DND-41 (cell line): ENCODE results near the gene CNNM2.

Source experiments
- ATAC-seq: fragments of 200-7000 bp; cut with Tn5 transposase; 3 replicates; pipeline ENCODE4 v1.9.1; 2021; ENCODE audit warnings: low read depth; ENCODE audit not compliant: insufficient read depth
- DNase-seq: peaks from one replicate; pipeline ENCODE4 v3.0.0-alpha.2; 2020
- H2AFZ ChIP-seq: 2 replicates; pipeline ENCODE4 v1.6.0; 2012; ENCODE audit warnings: low read depth, low read length
- H3K27ac ChIP-seq: 2 replicates; pipeline ENCODE4 v1.5.1; 2012; ENCODE audit warnings: low read length, inconsistent platforms
- H3K27me3 ChIP-seq: fragments of 200-600 bp; sonication (generic); 2 replicates; pipeline ENCODE4 v1.6.0; 2012; ENCODE audit warnings: low read length, mild to moderate bottlenecking, inconsistent platforms; ENCODE audit not compliant: insufficient read depth, poor library complexity
- H3K36me3 ChIP-seq: 2 replicates; pipeline ENCODE4 v1.5.1; 2012; ENCODE audit warnings: low read length, inconsistent platforms; ENCODE audit not compliant: insufficient read depth
- H3K4me1 ChIP-seq: 2 replicates; pipeline ENCODE4 v1.5.1; 2012; ENCODE audit warnings: mild to moderate bottlenecking, low read length; ENCODE audit not compliant: insufficient read depth
- H3K4me2 ChIP-seq: 2 replicates; pipeline ENCODE4 v1.6.0; 2012; ENCODE audit warnings: mild to moderate bottlenecking, moderate library complexity, low read length, inconsistent platforms; ENCODE audit not compliant: insufficient read depth
- H3K4me3 ChIP-seq, 2 experiments: fragments of 200-600 bp in 1 of 2; shearing (Covaris generic) in 1 of 2; 2 replicates each; pipeline ENCODE4 v1.5.1; 2012 to 2016; ENCODE audit warnings: inconsistent platforms in 2 of 2, low read length in 2 of 2, mild to moderate bottlenecking in 2 of 2, low read depth in 1 of 2, moderate library complexity in 1 of 2
- H3K79me2 ChIP-seq: 2 replicates; pipeline ENCODE4 v1.6.0; 2012; ENCODE audit warnings: low read length, inconsistent platforms; ENCODE audit not compliant: insufficient read depth
- H3K9ac ChIP-seq: 2 replicates; pipeline ENCODE4 v1.6.0; 2012; ENCODE audit warnings: low read depth, mild to moderate bottlenecking, inconsistent platforms, low read length, moderate library complexity
- H3K9me3 ChIP-seq: 2 replicates; pipeline ENCODE4 v1.5.1; 2012; ENCODE audit warnings: low read length, moderate library complexity, mild to moderate bottlenecking, inconsistent platforms; ENCODE audit not compliant: insufficient read depth, severe bottlenecking
- H4K20me1 ChIP-seq: 2 replicates; pipeline ENCODE4 v1.6.0; 2012; ENCODE audit warnings: low read length; ENCODE audit not compliant: insufficient read depth
- EZH2 ChIP-seq: IDR thresholded peaks from 3 replicates; pipeline ENCODE4 v1.6.1; 2012; ENCODE audit warnings: borderline replicate concordance, low read depth, mild to moderate bottlenecking, moderate library complexity, low read length, inconsistent platforms; ENCODE audit not compliant: severe bottlenecking
- TF ChIP-seq, protein P1 (sequence below): IDR thresholded peaks from 2 replicates; pipeline ENCODE4 v1.5.1; 2012; ENCODE audit warnings: borderline replicate concordance, low read length, moderate library complexity, mild to moderate bottlenecking; ENCODE audit not compliant: poor library complexity, severe bottlenecking; ENCODE audit errors: extremely low read depth

CNNM2 gene

GRCh38 chr10:102982296-102982695 lies 64.2 kb downstream of the CNNM2 start:
- TF ChIP-seq, protein P1, sequence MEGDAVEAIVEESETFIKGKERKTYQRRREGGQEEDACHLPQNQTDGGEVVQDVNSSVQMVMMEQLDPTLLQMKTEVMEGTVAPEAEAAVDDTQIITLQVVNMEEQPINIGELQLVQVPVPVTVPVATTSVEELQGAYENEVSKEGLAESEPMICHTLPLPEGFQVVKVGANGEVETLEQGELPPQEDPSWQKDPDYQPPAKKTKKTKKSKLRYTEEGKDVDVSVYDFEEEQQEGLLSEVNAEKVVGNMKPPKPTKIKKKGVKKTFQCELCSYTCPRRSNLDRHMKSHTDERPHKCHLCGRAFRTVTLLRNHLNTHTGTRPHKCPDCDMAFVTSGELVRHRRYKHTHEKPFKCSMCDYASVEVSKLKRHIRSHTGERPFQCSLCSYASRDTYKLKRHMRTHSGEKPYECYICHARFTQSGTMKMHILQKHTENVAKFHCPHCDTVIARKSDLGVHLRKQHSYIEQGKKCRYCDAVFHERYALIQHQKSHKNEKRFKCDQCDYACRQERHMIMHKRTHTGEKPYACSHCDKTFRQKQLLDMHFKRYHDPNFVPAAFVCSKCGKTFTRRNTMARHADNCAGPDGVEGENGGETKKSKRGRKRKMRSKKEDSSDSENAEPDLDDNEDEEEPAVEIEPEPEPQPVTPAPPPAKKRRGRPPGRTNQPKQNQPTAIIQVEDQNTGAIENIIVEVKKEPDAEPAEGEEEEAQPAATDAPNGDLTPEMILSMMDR: no peak
- no peak for TF ChIP-seq EZH2
- DNase-seq (no peak), ATAC-seq (no peak)
- Histone ChIP-seq H3K9ac (no peak overlapping the region), H4K20me1 (no peaks in the 10 kb centered on the region), H2AFZ (no peak overlapping the region), H3K4me3 (no peak overlapping the region), H3K4me1 (no peaks in the 10 kb centered on the region), H3K9me3 (no peaks in the 10 kb centered on the region), H3K79me2 (no peaks in the 10 kb centered on the region), H3K4me2 (no peak overlapping the region), H3K27ac (no peak overlapping the region), H3K36me3 (no peaks in the 10 kb centered on the region), H3K27me3 (no peaks in the 10 kb centered on the region)

- Histone ChIP-seq H3K27ac (no peak overlapping the region), H3K9me3 (no peaks in the 10 kb centered on the region), H3K9ac (no peak overlapping the region), H4K20me1 (no peaks in the 10 kb centered on the region), H3K4me1 (no peaks in the 10 kb centered on the region), H3K36me3 (no peaks in the 10 kb centered on the region), H3K4me2 (no peak overlapping the region), H3K4me3 (no peak overlapping the region), H3K27me3 (no peaks in the 10 kb centered on the region), H3K79me2 (no peaks in the 10 kb centered on the region), H2AFZ (no peak overlapping the region)
- TF ChIP-seq, protein P1: no peak
- TF ChIP-seq EZH2: no peak
- ATAC-seq (no peak), DNase-seq (no peak)
Observed at GRCh38 chr10:102984086-102984485, 66.0 kb downstream of the CNNM2 start.

GRCh38 chr10:102985811-102986210 lies 67.7 kb downstream of the CNNM2 start:
- Histone ChIP-seq H3K9ac (no peak overlapping the region), H3K4me2 (no peak overlapping the region), H3K9me3 (no peaks in the 10 kb centered on the region), H3K36me3 (no peaks in the 10 kb centered on the region), H3K4me1 (no peaks in the 10 kb centered on the region), H3K79me2 (no peaks in the 10 kb centered on the region), H2AFZ (no peak overlapping the region), H3K4me3 (no peak overlapping the region), H4K20me1 (no peaks in the 10 kb centered on the region), H3K27ac (no peak overlapping the region), H3K27me3 (no peaks in the 10 kb centered on the region)
- ATAC-seq: no peak
- TF ChIP-seq, protein P1: no peak
- no peak for TF ChIP-seq EZH2
- no peak for DNase-seq
